Lower leg skin (tissue), 4 donors: Measurements from ENCODE around the gene FAM47E. TPM values are rescaled to one million over a fixed set of nuclear protein-coding genes. Genes with fewer than 3 reads are reported as not detected.

ENCODE experiments used
- DNase-seq, 2 donors: peaks; one replicate each; pipeline ENCODE4 v3.0.0-alpha.2; 2019; ENCODE audit warnings: low spot score in 2 of 2
- H3K4me3 ChIP-seq: fragments of 200-600 bp; sonication (generic); 2 replicates; pipeline ENCODE4 v1.5.1; 2017; ENCODE audit warnings: mild to moderate bottlenecking, low read depth; ENCODE audit not compliant: poor library complexity, severe bottlenecking
- CTCF ChIP-seq, 3 donors: fragments of 450-650 bp; IDR thresholded peaks; one replicate each; pipeline ENCODE4 v1.5.1; 2016; ENCODE audit warnings: antibody characterized with exemption in 3 of 3, mild to moderate bottlenecking in 3 of 3, moderate library complexity in 2 of 3
- POLR2A ChIP-seq, 2 donors: fragments of 450-650 bp; IDR thresholded peaks; one replicate each; pipeline ENCODE4 v1.6.1; 2016 to 2017; ENCODE audit warnings: antibody characterized with exemption in 2 of 2, mild to moderate bottlenecking in 1 of 2, moderate library complexity in 1 of 2
- WGBS, 2 donors: methylation state at CpG; one replicate each; pipeline ENCODE4 v1.1.5; 2018; 5-methylcytosine and 5-hydroxymethylcytosine counted together
- intact Hi-C: fragments of 100-400 bp; cut with DNase I; formaldehyde crosslinking; loops from one replicate; pipeline ENCODE4 v1.15.0; 2023; ENCODE audit warnings: low total_unique reads
- total RNA-seq, 4 donors: library from RNA; depleted of rRNA; stranded (reverse); fragments of >200 nt; gene quantifications; one replicate each; pipeline ENCODE4 v1.1.0, GENCODE V29; 2016

FAM47E gene
- total RNA-seq, 4 donors from 2014 or later, result 0.62 to 4.7 (median 1.3) TPM; not detected in 1

- no peak for DNase-seq
- intact Hi-C loops, result no loop called here
- 65 to 69% methylated on average over 3 of the region's 3 CpGs for WGBS, 2 donors
- no peak overlapping the region for H3K4me3 ChIP-seq
- TF ChIP-seq CTCF (IDR thresholded peaks at IDR 0.05) (no peak), POLR2A (IDR thresholded peaks at IDR 0.05) (no peak)
These were observed 70.7 kb downstream of the FAM47E start for GRCh38 chr4:76322236-76322635.

- intact Hi-C loops, result no loop called here
- TF ChIP-seq CTCF (IDR thresholded peaks at IDR 0.05), result no peak
- no peak for TF ChIP-seq POLR2A (IDR thresholded peaks at IDR 0.05)
- no peak overlapping the region for H3K4me3 ChIP-seq
- DNase-seq, result no peak
These were observed 73.6 kb downstream of the FAM47E start for GRCh38 chr4:76325072-76325471.

- intact Hi-C loops, result no loop called here
- TF ChIP-seq POLR2A (IDR thresholded peaks at IDR 0.05) (no peak), CTCF (IDR thresholded peaks at IDR 0.05) (no peak)
- DNase-seq, result no peak
- no peak overlapping the region for H3K4me3 ChIP-seq
These were observed 75.0 kb downstream of the FAM47E start for GRCh38 chr4:76326515-76326914.

Other genes with a start within 250 kb of the FAM47E start
- gene CXCL9, start 244.2 kb upstream of the FAM47E start, total RNA-seq, result 1 to 10 TPM in 1 of 4 donors, under 1 TPM in 2, not detected in 1; 0.10 to 1.3 (median 0.63) TPM
- gene CXCL10, start 228.2 kb upstream of the FAM47E start, total RNA-seq, result under 1 TPM in 2 of 4 donors, not detected in 2; 0.30 to 0.64 TPM
- gene CXCL11, start 215.7 kb upstream of the FAM47E start, total RNA-seq, result not detected
- gene ART3, start 177.0 kb upstream of the FAM47E start, total RNA-seq, result 1 to 10 TPM in 1 of 4 donors, under 1 TPM in 2, not detected in 1; 0.34 to 1.3 (median 0.81) TPM
- 10 to 100 TPM; 27.4 to 36.5 (median 31.0) TPM for gene NUP54, start 103.3 kb upstream of the FAM47E start, total RNA-seq
- gene SCARB2, start 37.9 kb upstream of the FAM47E start, total RNA-seq, result 100 to 1,000 TPM in 1 of 4 donors, 10 to 100 TPM in 3; 74.9 to 111 (median 82.8) TPM
- gene STBD1, start 55.0 kb downstream of the FAM47E start, total RNA-seq, result 1 to 10 TPM in 3 of 4 donors, under 1 TPM in 1; 0.89 to 2.3 (median 1.1) TPM
- under 1 TPM in 3 of 4 donors, not detected in 1; 0.19 to 0.36 (median 0.22) TPM for gene CCDC158, start 169.4 kb downstream of the FAM47E start, total RNA-seq
- gene SHROOM3, start 183.5 kb downstream of the FAM47E start, total RNA-seq, result 10 to 100 TPM; 37.7 to 88.8 (median 44.0) TPM